Thymus (tissue), 11 donors: ENCODE data around the gene RND1. TPM values are rescaled to one million over a fixed set of nuclear protein-coding genes. Genes with fewer than 3 reads are reported as not detected.

Experiments used
- DNase-seq, 9 donors: peaks; one replicate each; pipeline ENCODE4 v3.0.0-alpha.2; 2013; ENCODE audit warnings: low spot score in 9 of 9, low read depth in 6 of 9, missing footprints in 1 of 9
- H3K27ac ChIP-seq, 2 donors: one replicate each; pipeline ENCODE4 v1.5.1; 2013; ENCODE audit warnings: control low read depth in 1 of 2, low read depth in 1 of 2, low read length in 1 of 2, mild to moderate bottlenecking in 1 of 2, moderate library complexity in 1 of 2
- H3K27me3 ChIP-seq, 2 donors: one replicate each; pipeline ENCODE4 v1.5.1; 2013; ENCODE audit warnings: low read length in 1 of 2; ENCODE audit not compliant: control insufficient read depth in 2 of 2, insufficient read depth in 1 of 2
- H3K36me3 ChIP-seq, 2 donors: one replicate each; pipeline ENCODE4 v1.5.1; 2013; ENCODE audit warnings: low read length in 1 of 2, mild to moderate bottlenecking in 1 of 2, moderate library complexity in 1 of 2; ENCODE audit not compliant: control insufficient read depth in 2 of 2, insufficient read depth in 2 of 2
- H3K4me1 ChIP-seq, 2 donors: one replicate each; pipeline ENCODE4 v1.5.1; 2013; ENCODE audit warnings: low read length in 2 of 2; ENCODE audit not compliant: control insufficient read depth in 2 of 2, insufficient read depth in 2 of 2
- H3K4me3 ChIP-seq, 2 donors: one replicate each; pipeline ENCODE4 v1.5.1; 2013; ENCODE audit warnings: low read length in 2 of 2, control low read depth in 1 of 2, mild to moderate bottlenecking in 1 of 2
- H3K9me3 ChIP-seq, 2 donors: one replicate each; pipeline ENCODE4 v1.5.1; 2013; ENCODE audit warnings: low read length in 1 of 2, mild to moderate bottlenecking in 1 of 2; ENCODE audit not compliant: control insufficient read depth in 2 of 2, insufficient read depth in 1 of 2
- WGBS: extraction: QIAGEN DNeasy Blood & Tissue Kit; methylation state at CpG from one replicate; pipeline ENCODE4 v1.1.7; 2013; 5-methylcytosine and 5-hydroxymethylcytosine counted together
- polyA plus RNA-seq: library from polyadenylated mRNA; stranded (reverse); fragments of 200-250 nt; gene quantifications from one replicate; pipeline ENCODE4 v1.2.3, GENCODE V29; 2013
- total RNA-seq: library from RNA; stranded (reverse); fragments of 120-200 nt; gene quantifications from one replicate; pipeline ENCODE4 v1.2.4, GENCODE V29; 2013
- donor health status: healthy.

The RND1 gene
- total and polyA plus RNA-seq, 2 donors: 1.1 to 1.8 TPM

DNA sequence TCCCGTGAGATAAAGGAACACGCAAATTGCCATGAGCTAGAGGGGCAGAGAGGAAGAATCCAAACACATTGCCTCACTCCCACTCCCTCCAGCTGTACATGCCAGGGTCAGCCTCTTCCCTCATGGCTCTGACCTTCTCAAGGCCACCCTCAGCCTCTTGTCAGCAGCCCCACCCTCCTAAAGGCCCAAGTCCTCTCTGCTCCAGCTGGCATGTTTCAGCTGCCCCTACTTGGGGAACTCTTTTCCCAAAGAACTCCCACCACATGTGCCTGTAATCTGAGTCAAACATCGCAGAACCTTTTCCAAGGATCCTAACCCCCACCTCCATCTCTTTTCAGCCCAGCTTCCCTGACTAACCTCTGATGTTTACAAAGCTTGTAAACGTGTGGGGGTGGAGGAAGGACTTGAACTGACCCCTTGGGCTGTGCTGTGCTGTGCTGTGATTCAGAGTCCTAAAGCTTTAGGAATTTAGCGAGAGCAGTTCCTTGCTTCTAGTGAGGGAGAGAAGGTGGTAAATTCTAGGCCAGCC is 54.7 kb downstream of the RND1 start:
- no peak overlapping the region for H3K27ac ChIP-seq

GRCh38 chr12:48807981-48808380 is 57.7 kb downstream of the RND1 start:
- WGBS: 94% methylated on average over 3 of the region's 3 CpGs
- H3K4me3 ChIP-seq: no peak overlapping the region
- H3K27me3 ChIP-seq: peaks cover 0 to 6% of the 10 kb centered on the region in 2 donors
- H3K36me3 ChIP-seq: no peaks in the 10 kb centered on the region
- no peaks in the 10 kb centered on the region for H3K9me3 ChIP-seq
- H3K4me1 ChIP-seq: no peaks in the 10 kb centered on the region
- DNase-seq: no peak
- no peak overlapping the region for H3K27ac ChIP-seq

More for the DNA sequence above, 54.7 kb downstream of the RND1 start:
- Histone ChIP-seq H3K9me3 (no peaks in the 10 kb centered on the region), H3K36me3 (no peaks in the 10 kb centered on the region), H3K27me3 (peaks cover 0 to 31% of the 10 kb centered on the region in 2 donors), H3K4me1 (peaks cover 2 to 14% of the 10 kb centered on the region in 2 donors), H3K4me3 (no peak overlapping the region)
- WGBS: 89% methylated on average over 5 of the region's 5 CpGs
- DNase-seq: no peak

Other genes starting within 250 kb of the RND1 start
- gene KANSL2, start 183.6 kb downstream of the RND1 start, total RNA-seq: 38.9 TPM
- gene KANSL2, start 183.6 kb downstream of the RND1 start, polyA plus RNA-seq: 70.1 TPM
- 21.8 TPM for gene CCNT1, start 149.2 kb downstream of the RND1 start, total RNA-seq
- gene CCNT1, start 149.2 kb downstream of the RND1 start, polyA plus RNA-seq: 9.2 TPM
- 2.6 TPM for gene ADCY6, start 76.8 kb downstream of the RND1 start, total RNA-seq
- 6.1 TPM for gene ADCY6, start 76.8 kb downstream of the RND1 start, polyA plus RNA-seq
- gene CACNB3, start 47.4 kb downstream of the RND1 start, total RNA-seq: 8.3 TPM
- gene CACNB3, start 47.4 kb downstream of the RND1 start, polyA plus RNA-seq: 10.4 TPM
- 96.6 TPM for gene DDX23, start 13.7 kb downstream of the RND1 start, total RNA-seq
- 61.3 TPM for gene DDX23, start 13.7 kb downstream of the RND1 start, polyA plus RNA-seq
- 8.3 TPM for gene FKBP11, start 59.6 kb upstream of the RND1 start, total RNA-seq
- 36.7 TPM for gene FKBP11, start 59.6 kb upstream of the RND1 start, polyA plus RNA-seq
- 48.1 TPM for gene ARF3, start 91.6 kb upstream of the RND1 start, total RNA-seq
- gene ARF3, start 91.6 kb upstream of the RND1 start, polyA plus RNA-seq: 70.6 TPM
- 3.4 TPM for gene WNT10B, start 105.9 kb upstream of the RND1 start, total RNA-seq
- gene WNT10B, start 105.9 kb upstream of the RND1 start, polyA plus RNA-seq: 14.1 TPM
- gene WNT1, start 112.5 kb upstream of the RND1 start, total RNA-seq: not detected
- gene WNT1, start 112.5 kb upstream of the RND1 start, polyA plus RNA-seq: 0.05 TPM
- 0.09 TPM for gene DDN, start 133.5 kb upstream of the RND1 start, total RNA-seq
- gene DDN, start 133.5 kb upstream of the RND1 start, polyA plus RNA-seq: 0.18 TPM
- 65.3 TPM for gene PRKAG1, start 152.9 kb upstream of the RND1 start, total RNA-seq
- gene PRKAG1, start 152.9 kb upstream of the RND1 start, polyA plus RNA-seq: 58.5 TPM
- 13.3 TPM for gene KMT2D, start 194.9 kb upstream of the RND1 start, total RNA-seq
- gene KMT2D, start 194.9 kb upstream of the RND1 start, polyA plus RNA-seq: 37.4 TPM
- 3.2 TPM for gene RHEBL1, start 204.1 kb upstream of the RND1 start, total RNA-seq
- gene RHEBL1, start 204.1 kb upstream of the RND1 start, polyA plus RNA-seq: 1.6 TPM
- 0.09 TPM for gene DHH, start 228.9 kb upstream of the RND1 start, total RNA-seq
- gene DHH, start 228.9 kb upstream of the RND1 start, polyA plus RNA-seq: 0.21 TPM
- gene LMBR1L, start 245.0 kb upstream of the RND1 start, total RNA-seq: 35.1 TPM
- gene LMBR1L, start 245.0 kb upstream of the RND1 start, polyA plus RNA-seq: 112 TPM